Measurements from ENCODE around the gene TGM5. TPM values are rescaled to one million over a fixed set of nuclear protein-coding genes. Genes with fewer than 3 reads are reported as not detected.

The TGM5 gene
- total RNA-seq, 4 donors from 2014 or later, result 12.1 TPM; not detected in 3

- no peaks in the 10 kb centered on the region for H3K36me3 ChIP-seq
- H3K27me3 ChIP-seq, result no peaks in the 10 kb centered on the region
- TF ChIP-seq POLR2A (IDR thresholded peaks at IDR 0.05) (no peak), POLR2AphosphoS5 (IDR thresholded peaks at IDR 0.05) (no peak), EP300 (IDR thresholded peaks at IDR 0.05; ENCODE audit: low read depth) (no peak)
- TF ChIP-seq, protein P1, sequence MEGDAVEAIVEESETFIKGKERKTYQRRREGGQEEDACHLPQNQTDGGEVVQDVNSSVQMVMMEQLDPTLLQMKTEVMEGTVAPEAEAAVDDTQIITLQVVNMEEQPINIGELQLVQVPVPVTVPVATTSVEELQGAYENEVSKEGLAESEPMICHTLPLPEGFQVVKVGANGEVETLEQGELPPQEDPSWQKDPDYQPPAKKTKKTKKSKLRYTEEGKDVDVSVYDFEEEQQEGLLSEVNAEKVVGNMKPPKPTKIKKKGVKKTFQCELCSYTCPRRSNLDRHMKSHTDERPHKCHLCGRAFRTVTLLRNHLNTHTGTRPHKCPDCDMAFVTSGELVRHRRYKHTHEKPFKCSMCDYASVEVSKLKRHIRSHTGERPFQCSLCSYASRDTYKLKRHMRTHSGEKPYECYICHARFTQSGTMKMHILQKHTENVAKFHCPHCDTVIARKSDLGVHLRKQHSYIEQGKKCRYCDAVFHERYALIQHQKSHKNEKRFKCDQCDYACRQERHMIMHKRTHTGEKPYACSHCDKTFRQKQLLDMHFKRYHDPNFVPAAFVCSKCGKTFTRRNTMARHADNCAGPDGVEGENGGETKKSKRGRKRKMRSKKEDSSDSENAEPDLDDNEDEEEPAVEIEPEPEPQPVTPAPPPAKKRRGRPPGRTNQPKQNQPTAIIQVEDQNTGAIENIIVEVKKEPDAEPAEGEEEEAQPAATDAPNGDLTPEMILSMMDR (IDR thresholded peaks at IDR 0.05), result no peak
- WGBS, 2 donors (ENCODE audit: low coverage in 1 of 2), result 88 to 96% methylated on average over 7 to 16 of the region's 16 CpGs
- in situ Hi-C loops (cut with MboI; ENCODE audit: low pct_ligation_motif_present in 1 of 4, low pct_unique_long_range_greater_than_20kb in 1 of 4, low sequenced_read_pairs in 3 of 4) (no loop called here), intact Hi-C loops (cut with DNase I; ENCODE audit: low total_unique reads) (loop anchor here (10.0 kb wide), 1 partner anchor 65 kb away; no protein-coding TSS in a partner anchor)
- no peaks in the 10 kb centered on the region for H3K9me3 ChIP-seq
- no peaks in the 10 kb centered on the region for H3K4me1 ChIP-seq
- no peak for DNase-seq
- no peak overlapping the region for H3K27ac ChIP-seq
- H3K4me3 ChIP-seq, result no peak overlapping the region
Measured at GRCh38 chr15:43219929-43220928, 46.5 kb downstream of the TGM5 start.

GRCh38 chr15:43218908-43219706 is 47.6 kb downstream of the TGM5 start:
- no peak for TF ChIP-seq EP300 (IDR thresholded peaks at IDR 0.05; ENCODE audit: low read depth)
- TF ChIP-seq, protein P1 (IDR thresholded peaks at IDR 0.05), result no peak
- TF ChIP-seq POLR2A (IDR thresholded peaks at IDR 0.05), result no peak
- TF ChIP-seq POLR2AphosphoS5 (IDR thresholded peaks at IDR 0.05), result no peak
- Histone ChIP-seq H3K27ac (no peak overlapping the region), H3K9me3 (no peaks in the 10 kb centered on the region), H3K27me3 (no peaks in the 10 kb centered on the region), H3K4me1 (no peaks in the 10 kb centered on the region), H3K4me3 (no peak overlapping the region), H3K36me3 (no peaks in the 10 kb centered on the region)
- no peak for DNase-seq
- 59 to 70% methylated on average over 6 to 13 of the region's 13 CpGs for WGBS, 2 donors (ENCODE audit: low coverage in 1 of 2)
- intact Hi-C loops (cut with DNase I; ENCODE audit: low total_unique reads), result no loop called here
- in situ Hi-C loops (cut with MboI; ENCODE audit: low pct_ligation_motif_present in 1 of 4, low pct_unique_long_range_greater_than_20kb in 1 of 4, low sequenced_read_pairs in 3 of 4), result no loop called here

DNA sequence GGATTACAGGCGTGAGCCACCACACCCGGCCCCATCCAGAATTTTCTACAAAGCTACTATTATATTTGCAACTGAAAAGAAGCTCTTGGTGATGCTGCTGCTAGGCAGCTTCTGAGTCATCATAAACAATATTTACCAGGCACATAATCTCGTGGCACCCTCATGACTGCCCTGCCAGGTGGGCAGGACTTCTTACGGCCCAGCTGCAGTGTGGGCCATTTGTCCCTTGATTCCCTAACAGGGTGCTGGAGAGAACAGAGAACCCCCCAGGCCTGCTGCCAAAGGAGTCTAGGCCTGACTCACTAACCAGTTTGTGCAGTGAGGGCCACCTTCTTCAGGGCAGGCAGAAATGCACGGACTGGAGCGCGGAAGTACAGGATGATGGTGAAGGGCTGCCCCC is 50.8 kb downstream of the TGM5 start:
- TF ChIP-seq POLR2A (IDR thresholded peaks at IDR 0.05), result no peak
- no peak for TF ChIP-seq POLR2AphosphoS5 (IDR thresholded peaks at IDR 0.05)
- TF ChIP-seq, protein P1 (IDR thresholded peaks at IDR 0.05), result no peak
- TF ChIP-seq EP300 (IDR thresholded peaks at IDR 0.05; ENCODE audit: low read depth), result no peak
- no peaks in the 10 kb centered on the region for H3K9me3 ChIP-seq
- WGBS, 2 donors (ENCODE audit: low coverage in 1 of 2), result 65% methylated on average over 7 of the region's 7 CpGs; no CpG with 5 or more reads in 1 of the 2 donors

More for the DNA sequence above, 50.8 kb downstream of the TGM5 start:
- Histone ChIP-seq H3K4me1 (no peaks in the 10 kb centered on the region), H3K36me3 (no peaks in the 10 kb centered on the region), H3K27me3 (no peaks in the 10 kb centered on the region), H3K4me3 (no peak overlapping the region), H3K27ac (no peak overlapping the region)
- intact Hi-C loops (cut with DNase I; ENCODE audit: low total_unique reads), result no loop called here
- DNase-seq, result no peak
- in situ Hi-C loops (cut with MboI; ENCODE audit: low pct_ligation_motif_present in 1 of 4, low pct_unique_long_range_greater_than_20kb in 1 of 4, low sequenced_read_pairs in 3 of 4), result no loop called here

All from transverse colon (tissue), 4 donors.